ENCODE data around the gene NDUFS4. TPM values are rescaled to one million over a fixed set of nuclear protein-coding genes. Genes with fewer than 3 reads are reported as not detected.

Gene NDUFS4
- total and polyA plus RNA-seq, 2 of the 4 experiments (the other 2 are of a cell fraction) = 34.2 to 70.1 TPM

DNA sequence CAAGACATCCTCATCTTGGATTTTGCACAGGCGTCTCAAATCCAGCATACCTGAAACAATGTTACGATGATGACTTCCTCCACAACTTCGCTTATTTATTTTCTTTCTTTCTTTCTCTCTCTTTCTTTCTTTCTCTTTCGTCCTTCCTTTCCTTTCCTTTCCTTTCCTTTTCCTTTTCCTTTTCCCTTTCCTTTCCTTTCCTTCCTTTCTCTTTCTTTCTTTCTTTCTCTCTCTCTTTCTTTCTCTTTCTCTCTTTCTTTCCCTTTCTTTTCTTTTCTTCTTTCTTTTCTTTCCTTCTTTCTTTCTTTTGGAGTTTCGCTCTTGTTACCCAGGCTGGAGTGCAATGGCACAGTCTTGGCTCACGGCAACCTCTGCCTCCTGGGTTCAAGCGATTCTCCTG is 20.1 kb downstream of the NDUFS4 start:
- H3K23ac ChIP-seq (ENCODE audit: low read depth, low read length) = no peak overlapping the region
- peaks cover 3% of the 10 kb centered on the region for H3K9me1 ChIP-seq (ENCODE audit: insufficient read depth, low read length)
- DNase-seq (no peak), ATAC-seq (ENCODE audit: low read depth) (no peak)
- H2BK5ac ChIP-seq (ENCODE audit: low read depth, low read length, poor library complexity, severe bottlenecking) = no peak overlapping the region
- H3K14ac ChIP-seq (replicated peaks; ENCODE audit: low read depth, low read length) = no peak overlapping the region
- no peak overlapping the region for H3K4ac ChIP-seq (ENCODE audit: low read depth, low read length)
- ChIA-PET POLR2A (ENCODE audit: unreplicated experiment) (no interaction called here), CTCF (no interaction called here)
- no peaks in the 10 kb centered on the region for H3K27me3 ChIP-seq (ENCODE audit: control insufficient read depth, insufficient read depth, low read length)
- no peak overlapping the region for H2BK120ac ChIP-seq (ENCODE audit: low read depth, low read length)
- no peak overlapping the region for H2BK20ac ChIP-seq (ENCODE audit: low read depth, low read length)
- no peak overlapping the region for H4K91ac ChIP-seq (ENCODE audit: insufficient read depth, low read depth, low read length)
- dilution Hi-C loops (cut with HindIII; ENCODE audit: low sequenced_read_pairs, unreplicated experiment) = no loop called here
- 68 to 100% methylated on average over 2 of the region's 7 CpGs for WGBS, 2 experiments (ENCODE audit: extremely low coverage in 2 of 2, insufficient read length in 1 of 2)
- H3K79me1 ChIP-seq (ENCODE audit: low read depth in 1 of 2, low read length in 2 of 2) = peaks cover 31 to 51% of the 10 kb centered on the region in 2 experiments
- no peaks in the 10 kb centered on the region for H3K9me3 ChIP-seq (ENCODE audit: control insufficient read depth, insufficient read depth, low read length)
- H2BK15ac ChIP-seq (ENCODE audit: low read depth, low read length) = no peak overlapping the region
- no peak overlapping the region for H2AFZ ChIP-seq (replicated peaks; ENCODE audit: low read length, poor library complexity)
- in situ Hi-C loops (cut with MboI; ENCODE audit: low sequenced_read_pairs) = no loop called here
- H4K5ac ChIP-seq (ENCODE audit: low read depth, low read length) = no peak overlapping the region
- no TSS peak for BruUV-seq (replicated peaks)
- peaks cover 41% of the 10 kb centered on the region for H4K20me1 ChIP-seq (ENCODE audit: insufficient read depth, low read length)
- no peak overlapping the region for H4K8ac ChIP-seq (ENCODE audit: low read depth in 2 of 2, low read length in 2 of 2)
- H3K9ac ChIP-seq (ENCODE audit: low read depth, low read length) = no peak overlapping the region
- H3K36me3 ChIP-seq (ENCODE audit: control insufficient read depth, insufficient read depth, low read length) = peaks cover 2% of the 10 kb centered on the region; the same call in 1 of the 2 replicates
- no peak overlapping the region for H3K18ac ChIP-seq (ENCODE audit: low read depth, low read length)
- no peak overlapping the region for H2AK9ac ChIP-seq (replicated peaks; ENCODE audit: low read depth, low read length, poor library complexity)
- H3K56ac ChIP-seq (ENCODE audit: extremely low read depth, insufficient read depth, low read length) = no peak overlapping the region
- H3K4me3 ChIP-seq (ENCODE audit: insufficient read depth, low read depth, low read length) = no peak overlapping the region
- H3K4me1 ChIP-seq (ENCODE audit: control insufficient read depth, insufficient read depth, low read length) = peaks cover 2% of the 10 kb centered on the region; the same call in 1 of the 2 replicates
- no peak overlapping the region for H3K27ac ChIP-seq (ENCODE audit: insufficient read depth, low read length)
- intact Hi-C loops (cut with micrococcal nuclease) = no loop called here
- H3K4me2 ChIP-seq (ENCODE audit: low read depth, low read length) = no peak overlapping the region
- no peak for TF ChIP-seq POLR2A (IDR thresholded peaks at IDR 0.05; ENCODE audit: low read depth, low read length)
- no peak for TF ChIP-seq MAFK (IDR thresholded peaks at IDR 0.05; ENCODE audit: low read depth, low read length)
- TF ChIP-seq SMC3 (IDR thresholded peaks at IDR 0.05; ENCODE audit: low read depth, low read length) = no peak
- no peak for TF ChIP-seq RFX5 (IDR thresholded peaks at IDR 0.05; ENCODE audit: low read depth, low read length)
- TF ChIP-seq, protein P1, sequence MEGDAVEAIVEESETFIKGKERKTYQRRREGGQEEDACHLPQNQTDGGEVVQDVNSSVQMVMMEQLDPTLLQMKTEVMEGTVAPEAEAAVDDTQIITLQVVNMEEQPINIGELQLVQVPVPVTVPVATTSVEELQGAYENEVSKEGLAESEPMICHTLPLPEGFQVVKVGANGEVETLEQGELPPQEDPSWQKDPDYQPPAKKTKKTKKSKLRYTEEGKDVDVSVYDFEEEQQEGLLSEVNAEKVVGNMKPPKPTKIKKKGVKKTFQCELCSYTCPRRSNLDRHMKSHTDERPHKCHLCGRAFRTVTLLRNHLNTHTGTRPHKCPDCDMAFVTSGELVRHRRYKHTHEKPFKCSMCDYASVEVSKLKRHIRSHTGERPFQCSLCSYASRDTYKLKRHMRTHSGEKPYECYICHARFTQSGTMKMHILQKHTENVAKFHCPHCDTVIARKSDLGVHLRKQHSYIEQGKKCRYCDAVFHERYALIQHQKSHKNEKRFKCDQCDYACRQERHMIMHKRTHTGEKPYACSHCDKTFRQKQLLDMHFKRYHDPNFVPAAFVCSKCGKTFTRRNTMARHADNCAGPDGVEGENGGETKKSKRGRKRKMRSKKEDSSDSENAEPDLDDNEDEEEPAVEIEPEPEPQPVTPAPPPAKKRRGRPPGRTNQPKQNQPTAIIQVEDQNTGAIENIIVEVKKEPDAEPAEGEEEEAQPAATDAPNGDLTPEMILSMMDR (conservative IDR thresholded peaks at IDR 0.05; ENCODE audit: low read depth, low read length) = no peak
- TF ChIP-seq, protein P2, sequence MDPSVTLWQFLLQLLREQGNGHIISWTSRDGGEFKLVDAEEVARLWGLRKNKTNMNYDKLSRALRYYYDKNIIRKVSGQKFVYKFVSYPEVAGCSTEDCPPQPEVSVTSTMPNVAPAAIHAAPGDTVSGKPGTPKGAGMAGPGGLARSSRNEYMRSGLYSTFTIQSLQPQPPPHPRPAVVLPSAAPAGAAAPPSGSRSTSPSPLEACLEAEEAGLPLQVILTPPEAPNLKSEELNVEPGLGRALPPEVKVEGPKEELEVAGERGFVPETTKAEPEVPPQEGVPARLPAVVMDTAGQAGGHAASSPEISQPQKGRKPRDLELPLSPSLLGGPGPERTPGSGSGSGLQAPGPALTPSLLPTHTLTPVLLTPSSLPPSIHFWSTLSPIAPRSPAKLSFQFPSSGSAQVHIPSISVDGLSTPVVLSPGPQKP (IDR thresholded peaks at IDR 0.05; ENCODE audit: borderline replicate concordance, low read depth, low read length) = no peak
- no peak for TF ChIP-seq MXI1 (IDR thresholded peaks at IDR 0.05; ENCODE audit: borderline replicate concordance, low read depth, low read length)
- no peak for TF ChIP-seq MAZ (IDR thresholded peaks at IDR 0.05; ENCODE audit: borderline replicate concordance, low read depth, low read length)
- TF ChIP-seq RCOR1 (IDR thresholded peaks at IDR 0.05; ENCODE audit: insufficient replicate concordance, low read length) = no peak
- TF ChIP-seq CEBPB (IDR thresholded peaks at IDR 0.05; ENCODE audit: low read depth, low read length) = no peak
- no peak for TF ChIP-seq CHD1 (IDR thresholded peaks at IDR 0.05; ENCODE audit: low read depth, low read length)
- TF ChIP-seq BHLHE40 (IDR thresholded peaks at IDR 0.05; ENCODE audit: low read depth, low read length) = no peak
- TF ChIP-seq FOS (IDR thresholded peaks at IDR 0.05; ENCODE audit: low read depth, low read length) = no peak
- TF ChIP-seq, protein P3, sequence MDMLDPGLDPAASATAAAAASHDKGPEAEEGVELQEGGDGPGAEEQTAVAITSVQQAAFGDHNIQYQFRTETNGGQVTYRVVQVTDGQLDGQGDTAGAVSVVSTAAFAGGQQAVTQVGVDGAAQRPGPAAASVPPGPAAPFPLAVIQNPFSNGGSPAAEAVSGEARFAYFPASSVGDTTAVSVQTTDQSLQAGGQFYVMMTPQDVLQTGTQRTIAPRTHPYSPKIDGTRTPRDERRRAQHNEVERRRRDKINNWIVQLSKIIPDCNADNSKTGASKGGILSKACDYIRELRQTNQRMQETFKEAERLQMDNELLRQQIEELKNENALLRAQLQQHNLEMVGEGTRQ (IDR thresholded peaks at IDR 0.05; ENCODE audit: low read depth, low read length) = no peak
- no peak overlapping the region for H2AK5ac ChIP-seq (ENCODE audit: low read depth, low read length)
